Parathyroid adenoma (tissue), 2 donors: ENCODE measurements around the gene NAP1L1.

Experiments used
- H2AFZ ChIP-seq: fragments of 300-600 bp; sonication (generic); one replicate; pipeline ENCODE4 v1.7.0; 2017; ENCODE audit warnings: antibody characterized with exemption, mild to moderate bottlenecking
- H3K27ac ChIP-seq: fragments of 300-600 bp; sonication (generic); one replicate; pipeline ENCODE4 v1.7.0; 2017
- H3K27me3 ChIP-seq: fragments of 300-600 bp; sonication (generic); one replicate; pipeline ENCODE4 v1.7.0; 2017; ENCODE audit warnings: low read length; ENCODE audit not compliant: control insufficient read depth, insufficient read depth
- H3K36me3 ChIP-seq: fragments of 300-600 bp; sonication (generic); one replicate; pipeline ENCODE4 v1.7.0; 2017; ENCODE audit warnings: low read length; ENCODE audit not compliant: control insufficient read depth, insufficient read depth
- H3K4me1 ChIP-seq: fragments of 300-600 bp; sonication (generic); one replicate; pipeline ENCODE4 v1.7.0; 2017; ENCODE audit warnings: control low read depth
- H3K4me2 ChIP-seq: fragments of 300-600 bp; sonication (generic); one replicate; pipeline ENCODE4 v1.7.0; 2017; ENCODE audit warnings: low read length
- H3K4me3 ChIP-seq: fragments of 300-600 bp; sonication (generic); one replicate; pipeline ENCODE4 v1.7.0; 2017; ENCODE audit warnings: low read depth, low read length
- H3K79me2 ChIP-seq: fragments of 300-600 bp; sonication (generic); one replicate; pipeline ENCODE4 v1.7.0; 2017; ENCODE audit warnings: control low read depth
- H3K9ac ChIP-seq: fragments of 300-600 bp; sonication (generic); one replicate; pipeline ENCODE4 v1.7.0; 2017; ENCODE audit warnings: mild to moderate bottlenecking
- H3K9me3 ChIP-seq: fragments of 300-600 bp; sonication (generic); one replicate; pipeline ENCODE4 v1.7.0; 2017; ENCODE audit warnings: low read length; ENCODE audit not compliant: control insufficient read depth
- TF ChIP-seq, protein P1 (sequence below): fragments of 300-600 bp; sonication (generic); IDR thresholded peaks from one replicate; pipeline ENCODE4 v1.7.0; 2017; ENCODE audit warnings: antibody characterized with exemption, mild to moderate bottlenecking
- donor health status: primary hyperparathyroidism.

The NAP1L1 gene

DNA sequence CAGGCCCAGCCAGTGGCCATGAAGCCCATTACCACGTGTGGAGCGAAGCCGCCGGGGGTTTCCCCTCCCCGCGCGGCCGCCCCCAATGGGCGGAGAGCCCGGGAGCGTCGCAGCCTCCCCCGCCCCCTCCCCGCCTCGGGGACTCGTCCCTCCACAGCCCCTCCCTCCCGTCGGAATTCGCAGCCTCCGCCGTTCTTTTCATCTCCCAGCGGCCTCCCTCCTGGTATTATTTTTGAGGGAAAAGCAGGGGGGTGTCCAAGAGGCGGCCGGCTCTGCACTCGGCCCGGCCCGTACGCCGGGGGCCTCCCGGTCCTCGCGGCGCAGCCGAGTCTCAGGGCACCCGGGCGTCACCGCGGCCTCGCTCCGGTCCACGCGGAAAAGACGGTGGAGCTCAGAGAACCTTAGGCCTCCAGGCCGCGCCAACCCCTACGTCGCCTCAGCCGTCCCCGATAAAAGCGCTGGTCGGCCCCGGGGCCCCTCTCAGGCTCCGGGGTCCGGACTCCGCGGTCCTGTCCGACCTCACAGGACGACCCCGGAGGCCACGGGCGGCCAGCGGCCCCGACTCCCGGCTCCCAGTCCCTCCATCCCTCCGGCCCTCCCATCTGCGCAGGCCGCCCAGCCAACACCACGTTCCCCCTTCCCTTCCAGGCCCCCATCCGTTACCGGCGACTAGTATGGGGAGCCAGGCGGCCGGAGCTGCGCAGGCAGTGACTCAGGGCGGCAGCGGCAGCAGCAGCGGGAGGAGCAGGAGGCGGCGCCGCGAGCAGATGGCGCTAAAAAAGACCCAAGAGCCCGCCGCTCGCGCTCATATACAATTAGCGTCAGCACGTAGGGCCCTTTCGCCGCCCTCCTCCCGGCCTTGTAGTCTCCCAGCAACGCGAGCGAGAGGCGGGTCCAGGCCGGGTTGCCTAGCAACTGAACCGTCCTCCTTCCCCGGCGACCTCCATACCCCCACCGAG, at the start of gene NAP1L1:
TSS of gene NAP1L1 (minus strand) at position 782 of the 959 bp plus-strand sequence. CDS start 10,466 bp downstream, outside the sequence.
- Histone ChIP-seq H3K27me3 (no peaks in the 10 kb centered on the region), H3K4me3 (peak within 1 kb of the TSS; percentile 85), H3K4me2 (peak within 1 kb of the TSS; percentile 95), H3K27ac (peak within 1 kb of the TSS; percentile 95), H3K4me1 (no peaks in the 10 kb centered on the region), H3K36me3 (no peaks in the 10 kb centered on the region), H2AFZ (peak within 1 kb of the TSS; percentile 97), H3K79me2 (peaks cover 35% of the 10 kb centered on the region), H3K9me3 (no peaks in the 10 kb centered on the region), H3K9ac (peak within 1 kb of the TSS; percentile 92)
- TF ChIP-seq, protein P1, sequence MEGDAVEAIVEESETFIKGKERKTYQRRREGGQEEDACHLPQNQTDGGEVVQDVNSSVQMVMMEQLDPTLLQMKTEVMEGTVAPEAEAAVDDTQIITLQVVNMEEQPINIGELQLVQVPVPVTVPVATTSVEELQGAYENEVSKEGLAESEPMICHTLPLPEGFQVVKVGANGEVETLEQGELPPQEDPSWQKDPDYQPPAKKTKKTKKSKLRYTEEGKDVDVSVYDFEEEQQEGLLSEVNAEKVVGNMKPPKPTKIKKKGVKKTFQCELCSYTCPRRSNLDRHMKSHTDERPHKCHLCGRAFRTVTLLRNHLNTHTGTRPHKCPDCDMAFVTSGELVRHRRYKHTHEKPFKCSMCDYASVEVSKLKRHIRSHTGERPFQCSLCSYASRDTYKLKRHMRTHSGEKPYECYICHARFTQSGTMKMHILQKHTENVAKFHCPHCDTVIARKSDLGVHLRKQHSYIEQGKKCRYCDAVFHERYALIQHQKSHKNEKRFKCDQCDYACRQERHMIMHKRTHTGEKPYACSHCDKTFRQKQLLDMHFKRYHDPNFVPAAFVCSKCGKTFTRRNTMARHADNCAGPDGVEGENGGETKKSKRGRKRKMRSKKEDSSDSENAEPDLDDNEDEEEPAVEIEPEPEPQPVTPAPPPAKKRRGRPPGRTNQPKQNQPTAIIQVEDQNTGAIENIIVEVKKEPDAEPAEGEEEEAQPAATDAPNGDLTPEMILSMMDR = no peak

DNA sequence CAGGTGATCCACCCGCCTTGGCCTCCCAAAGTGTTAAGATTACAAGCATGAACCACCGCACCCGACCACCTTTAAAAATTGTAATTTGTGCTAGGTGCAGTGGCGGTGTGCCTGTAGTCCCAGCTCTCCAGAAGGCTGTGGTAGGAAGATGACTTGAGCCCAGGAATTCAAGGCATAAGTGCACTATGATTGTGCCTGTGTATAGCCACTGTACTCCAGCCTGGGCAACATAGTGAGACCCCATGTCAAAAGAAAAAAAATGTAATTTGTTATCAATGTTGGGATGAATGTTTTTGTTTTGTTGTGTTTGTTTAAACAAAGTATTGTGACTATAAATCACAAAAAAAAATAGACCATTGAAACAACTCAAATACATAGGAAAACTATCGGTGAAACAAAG, 43.1 kb upstream of the NAP1L1 start:
- Histone ChIP-seq H3K27me3 (no peaks in the 10 kb centered on the region), H3K9me3 (no peaks in the 10 kb centered on the region), H3K4me2 (no peak overlapping the region), H3K79me2 (no peaks in the 10 kb centered on the region), H3K9ac (no peak overlapping the region), H2AFZ (no peak overlapping the region), H3K27ac (no peak overlapping the region), H3K36me3 (no peaks in the 10 kb centered on the region), H3K4me3 (no peak overlapping the region), H3K4me1 (no peaks in the 10 kb centered on the region)
- TF ChIP-seq, protein P1 = no peak

DNA sequence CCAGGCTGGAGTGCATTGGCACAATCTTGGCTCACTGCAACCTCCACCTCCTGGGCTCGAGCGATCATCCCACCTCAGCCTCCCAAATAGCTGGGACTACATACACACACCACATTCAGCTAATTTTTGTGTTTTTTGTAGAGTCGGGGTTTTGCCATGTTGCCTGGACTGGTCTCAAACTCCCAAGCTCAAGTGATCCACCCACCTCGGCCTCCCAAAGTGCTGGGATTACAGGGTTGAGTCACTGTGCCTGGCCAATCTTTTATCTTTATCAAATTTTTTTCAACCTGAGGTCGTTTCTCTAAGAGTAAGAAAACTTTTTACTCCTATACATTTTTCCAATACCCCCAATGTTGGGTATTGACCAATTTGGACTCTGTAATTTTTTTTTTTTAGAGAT, 40.0 kb upstream of the NAP1L1 start:
- H3K79me2 ChIP-seq = no peaks in the 10 kb centered on the region
- H3K36me3 ChIP-seq = no peaks in the 10 kb centered on the region
- no peaks in the 10 kb centered on the region for H3K4me1 ChIP-seq
- H3K9me3 ChIP-seq = no peaks in the 10 kb centered on the region
- no peak overlapping the region for H3K4me3 ChIP-seq
- H3K4me2 ChIP-seq = no peak overlapping the region
- no peaks in the 10 kb centered on the region for H3K27me3 ChIP-seq
- no peak overlapping the region for H3K9ac ChIP-seq
- H3K27ac ChIP-seq = no peak overlapping the region
- TF ChIP-seq, protein P1 = no peak
- H2AFZ ChIP-seq = no peak overlapping the region

- no peaks in the 10 kb centered on the region for H3K79me2 ChIP-seq
- TF ChIP-seq, protein P1 = no peak
- H3K4me3 ChIP-seq = no peak overlapping the region
- no peaks in the 10 kb centered on the region for H3K36me3 ChIP-seq
- no peaks in the 10 kb centered on the region for H3K27me3 ChIP-seq
- no peak overlapping the region for H3K27ac ChIP-seq
- no peaks in the 10 kb centered on the region for H3K9me3 ChIP-seq
- H2AFZ ChIP-seq = no peak overlapping the region
- no peak overlapping the region for H3K4me2 ChIP-seq
- no peak overlapping the region for H3K9ac ChIP-seq
- no peaks in the 10 kb centered on the region for H3K4me1 ChIP-seq
These were observed 39.1 kb upstream of the NAP1L1 start for GRCh38 chr12:76123259-76124212.
